SK-N-SH treated with all-trans-retinoic acid at 6 μM for 48 hours (cell line): ENCODE data around the gene TGFA.

Source experiments
- ATAC-seq: fragments of 200-7000 bp; cut with Tn5 transposase; 3 replicates; pipeline ENCODE4 v1.9.1; 2020; ENCODE audit warnings: mild to moderate bottlenecking, moderate library complexity
- ARNTL ChIP-seq: fragments of 450-650 bp; formaldehyde crosslinking; IDR thresholded peaks from 2 replicates; pipeline ENCODE4 v1.5.0; 2020; ENCODE audit warnings: low read depth, mild to moderate bottlenecking, moderate library complexity, borderline replicate concordance
- BACH2 ChIP-seq: fragments of 250-450 bp; sonication (Bioruptor Pico); IDR thresholded peaks from 2 replicates; pipeline ENCODE4 v1.9.0; 2021; ENCODE audit warnings: mild to moderate bottlenecking, borderline replicate concordance
- CSDC2 ChIP-seq: fragments of 250-450 bp; sonication (Bioruptor Pico); IDR thresholded peaks from 2 replicates; pipeline ENCODE4 v1.5.0; 2020; ENCODE audit warnings: mild to moderate bottlenecking, moderate library complexity
- GLIS3 ChIP-seq: fragments of 250-450 bp; sonication (Bioruptor Pico); IDR thresholded peaks from 2 replicates; pipeline ENCODE4 v1.5.0; 2020; ENCODE audit warnings: mild to moderate bottlenecking, moderate library complexity
- ISL1 ChIP-seq: fragments of 250-450 bp; sonication (Bioruptor Pico); IDR thresholded peaks from 2 replicates; pipeline ENCODE4 v2.1.2; 2022; ENCODE audit warnings: mild to moderate bottlenecking, moderate library complexity
- OSR1 ChIP-seq: fragments of 250-450 bp; sonication (Bioruptor Pico); IDR thresholded peaks from 2 replicates; pipeline ENCODE4 v1.8.0; 2022; ENCODE audit warnings: moderate library complexity, mild to moderate bottlenecking, inconsistent platforms
- PPARA ChIP-seq: fragments of 250-450 bp; sonication (Bioruptor Pico); IDR thresholded peaks from 2 replicates; pipeline ENCODE4 v1.5.0; 2020; ENCODE audit warnings: mild to moderate bottlenecking, borderline replicate concordance
- RARB ChIP-seq: fragments of 250-450 bp; sonication (Bioruptor Pico); IDR thresholded peaks from 2 replicates; pipeline ENCODE4 v1.8.0; 2021; ENCODE audit warnings: mild to moderate bottlenecking, moderate library complexity
- SNAI2 ChIP-seq: fragments of 250-450 bp; sonication (Bioruptor Pico); IDR thresholded peaks from 2 replicates; pipeline ENCODE4 v1.5.0; 2020; ENCODE audit warnings: mild to moderate bottlenecking, moderate library complexity
- TCF4 ChIP-seq: fragments of 250-450 bp; sonication (Bioruptor Pico); IDR thresholded peaks from 2 replicates; pipeline ENCODE4 v1.8.0; 2021; ENCODE audit warnings: mild to moderate bottlenecking, moderate library complexity, borderline replicate concordance
- TOX ChIP-seq: fragments of 250-450 bp; sonication (Bioruptor Pico); IDR thresholded peaks from 2 replicates; pipeline ENCODE4 v1.8.0; 2021; ENCODE audit warnings: mild to moderate bottlenecking, moderate library complexity, borderline replicate concordance
- ZC3H10 ChIP-seq: fragments of 250-450 bp; sonication (Bioruptor Pico); IDR thresholded peaks from 2 replicates; pipeline ENCODE4 v1.5.1; 2021; ENCODE audit warnings: mild to moderate bottlenecking, moderate library complexity
- ZFP3 ChIP-seq: fragments of 250-450 bp; sonication (Bioruptor Pico); IDR thresholded peaks from 2 replicates; pipeline ENCODE4 v1.5.0; 2020; ENCODE audit warnings: mild to moderate bottlenecking, moderate library complexity
- ZFP30 ChIP-seq: fragments of 450-650 bp; formaldehyde crosslinking; IDR thresholded peaks from 2 replicates; pipeline ENCODE4 v1.5.0; 2022; ENCODE audit warnings: mild to moderate bottlenecking, moderate library complexity
- ZNF565 ChIP-seq: fragments of 450-650 bp; formaldehyde crosslinking; conservative IDR thresholded peaks from 2 replicates; pipeline ENCODE4 v1.5.0; 2020; ENCODE audit warnings: low read depth, mild to moderate bottlenecking, moderate library complexity
- ZNF70 ChIP-seq: fragments of 450-650 bp; formaldehyde crosslinking; IDR thresholded peaks from 2 replicates; pipeline ENCODE4 v1.5.0; 2020; ENCODE audit warnings: mild to moderate bottlenecking, moderate library complexity
- ZNF8 ChIP-seq: fragments of 450-650 bp; formaldehyde crosslinking; IDR thresholded peaks from 2 replicates; pipeline ENCODE4 v1.5.0; 2020; ENCODE audit warnings: mild to moderate bottlenecking, moderate library complexity
- TF ChIP-seq, protein P1 (sequence below): fragments of 250-450 bp; sonication (Bioruptor Pico); IDR thresholded peaks from 2 replicates; pipeline ENCODE4 v1.5.0; 2020; ENCODE audit warnings: mild to moderate bottlenecking, moderate library complexity
- TF ChIP-seq, protein P2 (sequence below): fragments of 250-450 bp; sonication (Bioruptor Pico); IDR thresholded peaks from 2 replicates; pipeline ENCODE4 v1.5.1; 2021; ENCODE audit warnings: mild to moderate bottlenecking, moderate library complexity
- TF ChIP-seq, protein P3 (sequence below): fragments of 250-450 bp; sonication (Bioruptor Pico); IDR thresholded peaks from 2 replicates; pipeline ENCODE4 v1.8.0; 2020; ENCODE audit warnings: mild to moderate bottlenecking, moderate library complexity, borderline replicate concordance

Gene TGFA

DNA sequence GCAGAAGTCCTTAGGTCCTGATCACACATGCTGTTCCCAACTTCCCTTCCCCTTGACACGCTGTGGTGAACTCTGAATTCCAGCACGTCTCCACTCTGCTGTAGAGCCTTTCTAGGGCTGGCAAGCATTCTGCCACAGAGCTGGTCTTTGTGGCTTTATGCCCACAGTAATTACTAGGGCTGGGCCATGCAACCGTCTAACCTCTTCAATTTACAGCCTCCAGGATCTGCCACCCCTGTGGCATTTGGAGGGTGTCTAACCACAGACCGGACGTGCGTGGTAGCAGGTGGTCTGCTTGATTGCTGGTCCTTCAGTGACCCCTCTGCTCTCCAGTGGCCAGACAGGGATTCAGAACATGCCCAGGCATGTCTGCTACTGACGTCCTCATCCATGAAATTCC lies 43.1 kb upstream of the TGFA start:
- ATAC-seq: no peak; the same call in 2 of the 3 replicates
- no peak for TF ChIP-seq ZNF565 (CRISPR knock-in tag)
- no peak for TF ChIP-seq ZFP30 (CRISPR knock-in tag)
- TF ChIP-seq BACH2: no peak
- TF ChIP-seq SNAI2 (CRISPR knock-in tag): no peak
- TF ChIP-seq, protein P1, sequence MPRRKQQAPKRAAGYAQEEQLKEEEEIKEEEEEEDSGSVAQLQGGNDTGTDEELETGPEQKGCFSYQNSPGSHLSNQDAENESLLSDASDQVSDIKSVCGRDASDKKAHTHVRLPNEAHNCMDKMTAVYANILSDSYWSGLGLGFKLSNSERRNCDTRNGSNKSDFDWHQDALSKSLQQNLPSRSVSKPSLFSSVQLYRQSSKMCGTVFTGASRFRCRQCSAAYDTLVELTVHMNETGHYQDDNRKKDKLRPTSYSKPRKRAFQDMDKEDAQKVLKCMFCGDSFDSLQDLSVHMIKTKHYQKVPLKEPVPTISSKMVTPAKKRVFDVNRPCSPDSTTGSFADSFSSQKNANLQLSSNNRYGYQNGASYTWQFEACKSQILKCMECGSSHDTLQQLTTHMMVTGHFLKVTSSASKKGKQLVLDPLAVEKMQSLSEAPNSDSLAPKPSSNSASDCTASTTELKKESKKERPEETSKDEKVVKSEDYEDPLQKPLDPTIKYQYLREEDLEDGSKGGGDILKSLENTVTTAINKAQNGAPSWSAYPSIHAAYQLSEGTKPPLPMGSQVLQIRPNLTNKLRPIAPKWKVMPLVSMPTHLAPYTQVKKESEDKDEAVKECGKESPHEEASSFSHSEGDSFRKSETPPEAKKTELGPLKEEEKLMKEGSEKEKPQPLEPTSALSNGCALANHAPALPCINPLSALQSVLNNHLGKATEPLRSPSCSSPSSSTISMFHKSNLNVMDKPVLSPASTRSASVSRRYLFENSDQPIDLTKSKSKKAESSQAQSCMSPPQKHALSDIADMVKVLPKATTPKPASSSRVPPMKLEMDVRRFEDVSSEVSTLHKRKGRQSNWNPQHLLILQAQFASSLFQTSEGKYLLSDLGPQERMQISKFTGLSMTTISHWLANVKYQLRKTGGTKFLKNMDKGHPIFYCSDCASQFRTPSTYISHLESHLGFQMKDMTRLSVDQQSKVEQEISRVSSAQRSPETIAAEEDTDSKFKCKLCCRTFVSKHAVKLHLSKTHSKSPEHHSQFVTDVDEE: no peak
- TF ChIP-seq ZNF8 (CRISPR knock-in tag): no peak
- TF ChIP-seq RARB (CRISPR knock-in tag): no peak
- TF ChIP-seq ZNF70: no peak
- no peak for TF ChIP-seq ZFP3 (CRISPR knock-in tag)
- no peak for TF ChIP-seq GLIS3 (CRISPR knock-in tag)

GRCh38 chr2:70596293-70596692 lies 42.7 kb upstream of the TGFA start:
- no peak for ATAC-seq
- TF ChIP-seq SNAI2 (CRISPR knock-in tag) (no peak), GLIS3 (CRISPR knock-in tag) (no peak), PPARA (CRISPR knock-in tag) (no peak)

DNA sequence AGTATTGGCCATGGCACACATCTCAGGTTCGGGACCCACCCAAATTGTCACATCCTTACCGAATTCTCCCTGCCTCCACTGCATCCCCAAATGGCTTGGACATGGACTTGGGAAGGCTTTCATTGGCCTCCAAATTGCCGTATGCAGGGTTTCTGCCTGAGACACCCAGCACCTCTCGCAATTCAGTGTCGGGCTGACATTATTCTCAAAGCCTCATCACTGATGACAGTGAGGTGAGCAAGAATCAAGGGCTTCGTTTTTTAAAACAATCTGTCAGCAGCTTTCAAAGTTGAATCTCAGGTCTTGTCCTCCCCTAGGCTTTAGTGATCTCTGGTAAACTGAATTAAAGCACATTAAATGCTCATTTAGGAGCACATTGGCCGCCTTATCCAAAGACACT lies 29.5 kb upstream of the TGFA start:
- TF ChIP-seq ZC3H10 (CRISPR knock-in tag) (no peak), BACH2 (no peak)
- TF ChIP-seq, protein P2, sequence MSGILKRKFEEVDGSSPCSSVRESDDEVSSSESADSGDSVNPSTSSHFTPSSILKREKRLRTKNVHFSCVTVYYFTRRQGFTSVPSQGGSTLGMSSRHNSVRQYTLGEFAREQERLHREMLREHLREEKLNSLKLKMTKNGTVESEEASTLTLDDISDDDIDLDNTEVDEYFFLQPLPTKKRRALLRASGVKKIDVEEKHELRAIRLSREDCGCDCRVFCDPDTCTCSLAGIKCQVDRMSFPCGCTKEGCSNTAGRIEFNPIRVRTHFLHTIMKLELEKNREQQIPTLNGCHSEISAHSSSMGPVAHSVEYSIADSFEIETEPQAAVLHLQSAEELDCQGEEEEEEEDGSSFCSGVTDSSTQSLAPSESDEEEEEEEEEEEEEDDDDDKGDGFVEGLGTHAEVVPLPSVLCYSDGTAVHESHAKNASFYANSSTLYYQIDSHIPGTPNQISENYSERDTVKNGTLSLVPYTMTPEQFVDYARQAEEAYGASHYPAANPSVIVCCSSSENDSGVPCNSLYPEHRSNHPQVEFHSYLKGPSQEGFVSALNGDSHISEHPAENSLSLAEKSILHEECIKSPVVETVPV: no peak
- ATAC-seq: no peak

DNA sequence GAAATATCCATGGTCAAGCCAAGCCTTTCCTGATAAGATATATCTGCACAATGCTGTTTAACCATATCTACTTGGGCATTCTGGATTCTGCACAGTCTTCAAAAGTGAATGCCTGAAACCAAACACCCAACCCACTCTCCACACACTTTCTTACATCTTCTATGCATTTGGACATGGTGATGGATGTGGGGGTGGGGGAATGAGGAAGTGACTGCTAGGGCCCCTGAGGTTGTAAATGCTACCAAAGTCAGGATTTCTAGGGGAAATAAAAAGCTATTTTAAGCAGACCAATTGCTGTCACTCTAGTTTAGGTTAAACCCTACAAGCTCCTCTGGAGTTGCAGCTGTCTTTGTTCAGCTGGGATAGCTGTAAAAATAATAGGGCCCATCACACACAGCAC lies 26.7 kb upstream of the TGFA start:
- TF ChIP-seq ZFP3 (CRISPR knock-in tag) (no peak), SNAI2 (CRISPR knock-in tag) (no peak), ZNF8 (CRISPR knock-in tag) (no peak), ZFP30 (CRISPR knock-in tag) (no peak), TOX (CRISPR knock-in tag) (no peak)
- TF ChIP-seq, protein P2: no peak
- ATAC-seq: no peak

DNA sequence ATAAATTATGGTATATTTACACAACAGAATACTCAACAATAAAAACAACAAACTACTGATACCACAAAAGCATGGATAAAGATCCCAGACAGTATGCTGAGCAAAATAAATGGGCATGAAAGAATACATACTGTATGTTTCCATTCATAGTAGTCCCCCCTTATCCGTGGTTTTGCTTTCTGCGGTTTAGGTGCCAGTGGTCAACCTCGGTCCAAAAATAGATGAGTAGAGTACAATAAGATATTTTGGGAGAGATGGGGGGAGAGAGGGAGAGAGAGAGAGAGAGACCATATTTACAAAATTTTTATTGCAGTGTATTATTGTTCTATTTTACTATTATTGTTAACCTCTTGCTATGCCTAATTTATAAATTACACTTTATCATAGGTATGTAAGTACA lies 21.0 kb upstream of the TGFA start:
- no peak for ATAC-seq
- TF ChIP-seq ZC3H10 (CRISPR knock-in tag) (no peak), PPARA (CRISPR knock-in tag) (no peak), BACH2 (no peak), TCF4 (no peak)
- TF ChIP-seq, protein P1: no peak
- TF ChIP-seq, all 23 proteins: peak for 0

DNA sequence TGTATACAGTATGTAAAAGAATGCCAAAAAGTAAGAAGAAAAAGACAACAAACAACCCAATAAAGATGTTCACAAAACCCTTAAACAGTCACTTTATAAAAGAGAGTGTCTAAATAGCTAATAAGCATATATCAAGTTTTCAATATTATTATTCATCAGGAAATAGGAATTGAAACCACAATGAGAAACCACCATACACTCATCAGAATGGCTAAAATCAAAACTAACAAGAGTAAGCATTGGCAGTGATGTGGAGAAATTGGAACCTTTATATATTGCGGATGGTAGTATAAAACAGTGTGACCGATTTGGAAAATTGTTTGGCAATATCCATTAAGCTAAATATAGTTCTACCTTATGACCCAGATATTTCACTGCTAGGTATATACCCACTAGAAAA lies 20.5 kb upstream of the TGFA start:
- ATAC-seq: no peak
- TF ChIP-seq RARB (CRISPR knock-in tag) (no peak), GLIS3 (CRISPR knock-in tag) (no peak), OSR1 (CRISPR knock-in tag) (no peak), BACH2 (no peak), TOX (CRISPR knock-in tag) (no peak), ZNF565 (CRISPR knock-in tag) (no peak), ARNTL (CRISPR knock-in tag) (no peak), TCF4 (no peak), CSDC2 (CRISPR knock-in tag) (no peak), ZC3H10 (CRISPR knock-in tag) (no peak), ISL1 (no peak)
- TF ChIP-seq, protein P3, sequence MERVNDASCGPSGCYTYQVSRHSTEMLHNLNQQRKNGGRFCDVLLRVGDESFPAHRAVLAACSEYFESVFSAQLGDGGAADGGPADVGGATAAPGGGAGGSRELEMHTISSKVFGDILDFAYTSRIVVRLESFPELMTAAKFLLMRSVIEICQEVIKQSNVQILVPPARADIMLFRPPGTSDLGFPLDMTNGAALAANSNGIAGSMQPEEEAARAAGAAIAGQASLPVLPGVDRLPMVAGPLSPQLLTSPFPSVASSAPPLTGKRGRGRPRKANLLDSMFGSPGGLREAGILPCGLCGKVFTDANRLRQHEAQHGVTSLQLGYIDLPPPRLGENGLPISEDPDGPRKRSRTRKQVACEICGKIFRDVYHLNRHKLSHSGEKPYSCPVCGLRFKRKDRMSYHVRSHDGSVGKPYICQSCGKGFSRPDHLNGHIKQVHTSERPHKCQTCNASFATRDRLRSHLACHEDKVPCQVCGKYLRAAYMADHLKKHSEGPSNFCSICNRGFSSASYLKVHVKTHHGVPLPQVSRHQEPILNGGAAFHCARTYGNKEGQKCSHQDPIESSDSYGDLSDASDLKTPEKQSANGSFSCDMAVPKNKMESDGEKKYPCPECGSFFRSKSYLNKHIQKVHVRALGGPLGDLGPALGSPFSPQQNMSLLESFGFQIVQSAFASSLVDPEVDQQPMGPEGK (CRISPR knock-in tag): no peak
